CD8-positive, alpha-beta memory T cell (primary cell): ENCODE results near the gene OAS2. TPM values are rescaled to one million over a fixed set of nuclear protein-coding genes. Genes with fewer than 3 reads are reported as not detected.

ENCODE experiments used
- CTCF ChIA-PET: fragments of 350-600 bp; sonication (Branson Sonifier 250); formaldehyde crosslinking; loops from one replicate; lab custom pipeline; 2021; ENCODE audit warnings: antibody characterized with exemption; lab: Charles Lee
- POLR2A ChIA-PET: fragments of 350-600 bp; sonication (Branson Sonifier 250); formaldehyde crosslinking; loops from one replicate; lab custom pipeline; 2021; ENCODE audit warnings: antibody characterized with exemption; lab: Charles Lee
- DNase-seq, 5 donors: peaks; one replicate each; pipeline versions ENCODE4 v3.0.0 to v3.0.0-alpha.2; 2020 to 2022; ENCODE audit warnings: mixed read lengths in 1 of 5
- H3K27ac ChIP-seq: one replicate; pipeline ENCODE4 v1.7.0; 2013; ENCODE audit warnings: low read depth, mild to moderate bottlenecking, low read length, moderate library complexity
- H3K27me3 ChIP-seq: 2 replicates; pipeline ENCODE4 v1.7.0; 2013; ENCODE audit warnings: low read length, mild to moderate bottlenecking; ENCODE audit not compliant: insufficient read depth, poor library complexity, severe bottlenecking
- H3K36me3 ChIP-seq: 2 replicates; pipeline ENCODE4 v1.7.0; 2013; ENCODE audit warnings: mild to moderate bottlenecking, low read length, moderate library complexity; ENCODE audit not compliant: insufficient read depth
- H3K4me1 ChIP-seq: 2 replicates; pipeline ENCODE4 v1.7.0; 2013; ENCODE audit warnings: mild to moderate bottlenecking, low read length, moderate library complexity; ENCODE audit not compliant: insufficient read depth
- H3K4me3 ChIP-seq: 2 replicates; pipeline ENCODE4 v1.7.0; 2013; ENCODE audit warnings: mild to moderate bottlenecking, low read length
- H3K9me3 ChIP-seq: 2 replicates; pipeline ENCODE4 v1.7.0; 2013; ENCODE audit warnings: mild to moderate bottlenecking, low read length
- H3K27ac Mint-ChIP-seq, 8 donors: one replicate each; pipeline ENCODE4 v1.8.0; 2020 to 2021; ENCODE audit warnings: mixed read lengths in 8 of 8, mild to moderate bottlenecking in 6 of 8, inconsistent platforms in 3 of 8, moderate library complexity in 3 of 8
- H3K27me3 Mint-ChIP-seq, 2 donors: one replicate each; pipeline ENCODE4 v1.8.0; 2020 to 2021; ENCODE audit warnings: mixed read lengths in 2 of 2, mild to moderate bottlenecking in 1 of 2, moderate library complexity in 1 of 2
- H3K36me3 Mint-ChIP-seq, 3 donors: one replicate each; pipeline ENCODE4 v1.8.0; 2020 to 2021; ENCODE audit warnings: mixed read lengths in 3 of 3, inconsistent platforms in 1 of 3, mild to moderate bottlenecking in 1 of 3
- H3K4me1 Mint-ChIP-seq, 3 donors: one replicate each; pipeline ENCODE4 v1.8.0; 2020 to 2021; ENCODE audit warnings: mixed read lengths in 3 of 3, inconsistent platforms in 1 of 3, mild to moderate bottlenecking in 1 of 3
- H3K4me3 Mint-ChIP-seq, 7 donors: one replicate each; pipeline ENCODE4 v1.8.0; 2020 to 2021; ENCODE audit warnings: mixed read lengths in 7 of 7, mild to moderate bottlenecking in 6 of 7, moderate library complexity in 4 of 7, inconsistent platforms in 2 of 7
- H3K9me3 Mint-ChIP-seq, 5 donors: one replicate each; pipeline ENCODE4 v1.8.0; 2020 to 2022; ENCODE audit warnings: mixed read lengths in 5 of 5, mild to moderate bottlenecking in 3 of 5, moderate library complexity in 2 of 5, inconsistent platforms in 1 of 5
- polyA plus RNA-seq: library from polyadenylated mRNA; unstranded; fragments of 300-500 nt; fragmentation: Illumina TruSeq; gene quantifications from one replicate; pipeline ENCODE4 v1.2.3, GENCODE V29; 2021
- total RNA-seq, 2 experiments: library from RNA; stranded (reverse); gene quantifications; one replicate each; pipeline ENCODE4 v1.2.3, GENCODE V29; 2021

The OAS2 gene
- total and polyA plus RNA-seq, 3 experiments from 2014 or later = 40.1 to 50.9 (median 46.6) TPM

GRCh38 chr12:113056631-113057488 lies 78.5 kb downstream of the OAS2 start, which contains the start of gene DTX1:
Gene DTX1 (plus strand): TSS chr12:113056730. CDS start chr12:113058193, 1,463 bp downstream.
- Mint-ChIP-seq H3K36me3 (no peaks in the 10 kb centered on the region), H3K9me3 (no peaks in the 10 kb centered on the region), H3K27ac (peak within 1 kb of the TSS in 4 of 8 donors; percentile 7 to 74 (median 70)), H3K4me3 (peak within 1 kb of the TSS; percentile 61 to 87 (median 79)), H3K27me3 (peaks cover 0 to 4% of the 10 kb centered on the region in 2 donors), H3K4me1 (peaks cover 8 to 10% (median 10%) of the 10 kb centered on the region in 3 donors)
- peak in 2 of 5 donors; percentile 26 to 27 for DNase-seq
- Histone ChIP-seq H3K27ac (no peak within 1 kb of the TSS), H3K9me3 (no peaks in the 10 kb centered on the region), H3K36me3 (no peaks in the 10 kb centered on the region), H3K4me1 (peaks cover 47% of the 10 kb centered on the region), H3K4me3 (peak within 1 kb of the TSS; percentile 66), H3K27me3 (no peaks in the 10 kb centered on the region)
- CTCF ChIA-PET = no interaction called here
- POLR2A ChIA-PET = interaction anchor here (0.5 kb wide), 1 partner anchor 293 kb away, joined by 4 read pairs; no protein-coding TSS in a partner anchor

GRCh38 chr12:113057565-113058485 lies 79.5 kb downstream of the OAS2 start:
- Mint-ChIP-seq H3K9me3 (no peaks in the 10 kb centered on the region), H3K27ac (peak overlapping the region in 1 of 8 donors; percentile 7), H3K4me1 (peaks cover 8 to 10% (median 10%) of the 10 kb centered on the region in 3 donors), H3K4me3 (peak overlapping the region in 6 of 7 donors; percentile 47 to 78 (median 56)), H3K27me3 (peaks cover 0 to 4% of the 10 kb centered on the region in 2 donors), H3K36me3 (no peaks in the 10 kb centered on the region)
- no peaks in the 10 kb centered on the region for H3K27me3 ChIP-seq
- no peak for DNase-seq
- H3K4me3 ChIP-seq = peak overlapping the region; percentile 26
- no peaks in the 10 kb centered on the region for H3K36me3 ChIP-seq
- CTCF ChIA-PET = interaction anchor here (1.0 kb wide), 1 partner anchor 9 kb away, joined by 4 read pairs; no protein-coding TSS in a partner anchor
- no peak overlapping the region for H3K27ac ChIP-seq
- POLR2A ChIA-PET = interaction anchor here (0.5 kb wide), 1 partner anchor 292 kb away, joined by 4 read pairs; no protein-coding TSS in a partner anchor
- H3K4me1 ChIP-seq = peaks cover 47% of the 10 kb centered on the region
- no peaks in the 10 kb centered on the region for H3K9me3 ChIP-seq

- DNase-seq = no peak
- ChIA-PET POLR2A (no interaction called here), CTCF (interaction anchor here (1.0 kb wide), 1 partner anchor 10 kb away, joined by 4 read pairs; no protein-coding TSS in a partner anchor)
- peak overlapping the region in 3 of 7 donors; percentile 44 to 59 (median 54) for H3K4me3 Mint-ChIP-seq
- H3K4me1 Mint-ChIP-seq = peaks cover 8 to 10% (median 10%) of the 10 kb centered on the region in 3 donors
- peak overlapping the region in 1 of 8 donors; percentile 55 for H3K27ac Mint-ChIP-seq
- H3K27me3 Mint-ChIP-seq = peaks cover 0 to 4% of the 10 kb centered on the region in 2 donors
- no peaks in the 10 kb centered on the region for H3K27me3 ChIP-seq
- no peak overlapping the region for H3K27ac ChIP-seq
- H3K36me3 Mint-ChIP-seq = no peaks in the 10 kb centered on the region
- H3K9me3 Mint-ChIP-seq = no peaks in the 10 kb centered on the region
- H3K4me1 ChIP-seq = peaks cover 47% of the 10 kb centered on the region
- H3K36me3 ChIP-seq = no peaks in the 10 kb centered on the region
- no peaks in the 10 kb centered on the region for H3K9me3 ChIP-seq
- H3K4me3 ChIP-seq = no peak overlapping the region
Measured at GRCh38 chr12:113058553-113058952, 80.2 kb downstream of the OAS2 start.

- Histone ChIP-seq H3K27me3 (no peaks in the 10 kb centered on the region), H3K4me1 (peaks cover 47% of the 10 kb centered on the region), H3K4me3 (no peak overlapping the region), H3K36me3 (no peaks in the 10 kb centered on the region), H3K9me3 (no peaks in the 10 kb centered on the region), H3K27ac (no peak overlapping the region)
- H3K36me3 Mint-ChIP-seq = no peaks in the 10 kb centered on the region
- no peaks in the 10 kb centered on the region for H3K9me3 Mint-ChIP-seq
- ChIA-PET CTCF (interaction anchor here (0.8 kb wide), 1 partner anchor 39 kb away, joined by 3 read pairs; no protein-coding TSS in a partner anchor), POLR2A (no interaction called here)
- no peak overlapping the region for H3K27ac Mint-ChIP-seq
- peaks cover 0 to 4% of the 10 kb centered on the region in 2 donors for H3K27me3 Mint-ChIP-seq
- H3K4me3 Mint-ChIP-seq = no peak overlapping the region
- peaks cover 8 to 10% (median 10%) of the 10 kb centered on the region in 3 donors for H3K4me1 Mint-ChIP-seq
- no peak for DNase-seq
Measured at GRCh38 chr12:113059071-113059595, 80.8 kb downstream of the OAS2 start.

GRCh38 chr12:113060336-113060960 lies 82.1 kb downstream of the OAS2 start:
- H3K27me3 Mint-ChIP-seq = peaks cover 0 to 2% of the 10 kb centered on the region in 2 donors
- POLR2A ChIA-PET = no interaction called here
- no peaks in the 10 kb centered on the region for H3K36me3 Mint-ChIP-seq
- peak overlapping the region in 1 of 8 donors; percentile 44 for H3K27ac Mint-ChIP-seq
- no peak overlapping the region for H3K4me3 Mint-ChIP-seq
- Histone ChIP-seq H3K27me3 (no peaks in the 10 kb centered on the region), H3K9me3 (no peaks in the 10 kb centered on the region), H3K4me3 (no peak overlapping the region), H3K27ac (no peak overlapping the region), H3K36me3 (no peaks in the 10 kb centered on the region), H3K4me1 (peaks cover 38% of the 10 kb centered on the region)
- CTCF ChIA-PET = interaction anchor here (1.1 to 1.8 kb wide), 2 partner anchors 10 to 12 kb away, joined by 3 to 6 read pairs; no protein-coding TSS in a partner anchor
- no peak for DNase-seq
- H3K9me3 Mint-ChIP-seq = no peaks in the 10 kb centered on the region
- peaks cover 6 to 15% (median 10%) of the 10 kb centered on the region in 3 donors for H3K4me1 Mint-ChIP-seq

GRCh38 chr12:113061061-113061694 lies 82.9 kb downstream of the OAS2 start:
- Mint-ChIP-seq H3K36me3 (no peaks in the 10 kb centered on the region), H3K4me3 (no peak overlapping the region), H3K27ac (peak overlapping the region in 1 of 8 donors; percentile 46), H3K9me3 (no peaks in the 10 kb centered on the region), H3K4me1 (peaks cover 4 to 13% (median 8%) of the 10 kb centered on the region in 3 donors), H3K27me3 (peaks cover 0 to under 1% of the 10 kb centered on the region in 2 donors)
- H3K36me3 ChIP-seq = no peaks in the 10 kb centered on the region
- no peak overlapping the region for H3K27ac ChIP-seq
- H3K4me1 ChIP-seq = peaks cover 33% of the 10 kb centered on the region
- H3K9me3 ChIP-seq = no peaks in the 10 kb centered on the region
- ChIA-PET POLR2A (no interaction called here), CTCF (interaction anchor here (1.0 to 1.8 kb wide), 3 partner anchors 10 to 13 kb away, joined by 3 to 6 read pairs (median 5); no protein-coding TSS in a partner anchor)
- H3K4me3 ChIP-seq = no peak overlapping the region
- DNase-seq = no peak
- H3K27me3 ChIP-seq = no peaks in the 10 kb centered on the region
